Naive thymus-derived CD4-positive, alpha-beta T cell (primary cell): Measurements from ENCODE around the gene GALNT4. TPM values are rescaled to one million over a fixed set of nuclear protein-coding genes. Genes with fewer than 3 reads are reported as not detected.
A peak's percentile ranks its signal among the peaks of the same experiment; 100 is the strongest.

Source experiments
- ATAC-seq: fragments of 150-1000 bp; cut with Tn5 transposase; 2 replicates; pipeline ENCODE4 v1.10.0; 2021; ENCODE audit warnings: mild to moderate bottlenecking, moderate library complexity
- CTCF ChIA-PET: fragments of 350-600 bp; sonication (Branson Sonifier 250); formaldehyde crosslinking; loops from one replicate; lab custom pipeline; 2021; ENCODE audit warnings: antibody characterized with exemption; lab: Charles Lee
- POLR2A ChIA-PET: fragments of 350-600 bp; sonication (Branson Sonifier 250); formaldehyde crosslinking; loops from one replicate; lab custom pipeline; 2021; ENCODE audit warnings: antibody characterized with exemption, inconsistent platforms; lab: Charles Lee
- DNase-seq, 9 donors: peaks; one replicate each; pipeline versions ENCODE4 v3.0.0 to v3.0.0-alpha.2; 2020 to 2022; ENCODE audit warnings: mixed read lengths in 1 of 9
- H3K27ac ChIP-seq: one replicate; pipeline ENCODE4 v1.7.0; 2013; ENCODE audit warnings: mild to moderate bottlenecking, low read depth, low read length, moderate library complexity
- H3K27me3 ChIP-seq, 2 donors: one replicate each; pipeline ENCODE4 v1.7.0; 2013; ENCODE audit warnings: low read length in 2 of 2, mild to moderate bottlenecking in 2 of 2, moderate library complexity in 2 of 2; ENCODE audit not compliant: control insufficient read depth in 2 of 2, insufficient read depth in 2 of 2
- H3K36me3 ChIP-seq, 3 experiments: 1 replicate in 2 of 3; 2 replicates in 1 of 3; pipeline ENCODE4 v1.7.0; 2013; ENCODE audit warnings: low read length in 3 of 3, mild to moderate bottlenecking in 3 of 3, moderate library complexity in 1 of 3; ENCODE audit not compliant: insufficient read depth in 3 of 3, control insufficient read depth in 2 of 3
- H3K4me1 ChIP-seq, 2 donors: one replicate each; pipeline ENCODE4 v1.7.0; 2013; ENCODE audit warnings: low read length in 2 of 2, mild to moderate bottlenecking in 2 of 2, moderate library complexity in 1 of 2; ENCODE audit not compliant: control insufficient read depth in 2 of 2, insufficient read depth in 2 of 2
- H3K4me3 ChIP-seq: 2 replicates; pipeline ENCODE4 v1.7.0; 2013; ENCODE audit warnings: mild to moderate bottlenecking, low read length
- H3K9me3 ChIP-seq, 3 experiments: 1 replicate in 2 of 3; 2 replicates in 1 of 3; pipeline ENCODE4 v1.7.0; 2013; ENCODE audit warnings: low read length in 3 of 3; ENCODE audit not compliant: control insufficient read depth in 2 of 3
- H3K27ac Mint-ChIP-seq, 9 donors: one replicate each; pipeline ENCODE4 v1.8.0; 2020 to 2022; ENCODE audit warnings: mixed read lengths in 9 of 9, mild to moderate bottlenecking in 8 of 9, moderate library complexity in 5 of 9, inconsistent platforms in 2 of 9
- H3K27me3 Mint-ChIP-seq, 5 donors: one replicate each; pipeline ENCODE4 v1.8.0; 2021 to 2022; ENCODE audit warnings: mixed read lengths in 5 of 5, mild to moderate bottlenecking in 1 of 5
- H3K36me3 Mint-ChIP-seq, 5 donors: one replicate each; pipeline ENCODE4 v1.8.0; 2020 to 2022; ENCODE audit warnings: mixed read lengths in 5 of 5, mild to moderate bottlenecking in 3 of 5, inconsistent platforms in 1 of 5
- H3K4me1 Mint-ChIP-seq, 7 donors: one replicate each; pipeline ENCODE4 v1.8.0; 2020 to 2022; ENCODE audit warnings: mixed read lengths in 7 of 7, mild to moderate bottlenecking in 3 of 7, inconsistent platforms in 1 of 7
- H3K4me3 Mint-ChIP-seq, 10 donors: one replicate each; pipeline ENCODE4 v1.8.0; 2020 to 2022; ENCODE audit warnings: mild to moderate bottlenecking in 10 of 10, mixed read lengths in 10 of 10, moderate library complexity in 6 of 10, inconsistent platforms in 2 of 10
- H3K9me3 Mint-ChIP-seq, 11 donors: one replicate each; pipeline ENCODE4 v1.8.0; 2020 to 2022; ENCODE audit warnings: mixed read lengths in 11 of 11, mild to moderate bottlenecking in 4 of 11, inconsistent platforms in 1 of 11, moderate library complexity in 1 of 11
- intact Hi-C, 2 donors: fragments of 100-400 bp; cut with micrococcal nuclease; formaldehyde crosslinking; loops; one replicate each; pipeline ENCODE4 v1.15.1; 2023
- polyA plus RNA-seq, 2 donors: library from polyadenylated mRNA; unstranded; fragments of 300-500 nt; fragmentation: Illumina TruSeq; gene quantifications; one replicate each; pipeline ENCODE4 v1.2.3, GENCODE V29; 2021
- total RNA-seq, 6 experiments: library from RNA in 5 of 6; stranded (reverse) in 5 of 6; gene quantifications; 1 replicate in 5 of 6; 2 replicates in 1 of 6; pipeline ENCODE4 v1.2.3 and lab custom pipeline; 2021 to 2026

Gene GALNT4
- total and polyA plus RNA-seq, 7 experiments from 2014 or later = 2.5 to 14.5 (median 6.7) TPM

DNA sequence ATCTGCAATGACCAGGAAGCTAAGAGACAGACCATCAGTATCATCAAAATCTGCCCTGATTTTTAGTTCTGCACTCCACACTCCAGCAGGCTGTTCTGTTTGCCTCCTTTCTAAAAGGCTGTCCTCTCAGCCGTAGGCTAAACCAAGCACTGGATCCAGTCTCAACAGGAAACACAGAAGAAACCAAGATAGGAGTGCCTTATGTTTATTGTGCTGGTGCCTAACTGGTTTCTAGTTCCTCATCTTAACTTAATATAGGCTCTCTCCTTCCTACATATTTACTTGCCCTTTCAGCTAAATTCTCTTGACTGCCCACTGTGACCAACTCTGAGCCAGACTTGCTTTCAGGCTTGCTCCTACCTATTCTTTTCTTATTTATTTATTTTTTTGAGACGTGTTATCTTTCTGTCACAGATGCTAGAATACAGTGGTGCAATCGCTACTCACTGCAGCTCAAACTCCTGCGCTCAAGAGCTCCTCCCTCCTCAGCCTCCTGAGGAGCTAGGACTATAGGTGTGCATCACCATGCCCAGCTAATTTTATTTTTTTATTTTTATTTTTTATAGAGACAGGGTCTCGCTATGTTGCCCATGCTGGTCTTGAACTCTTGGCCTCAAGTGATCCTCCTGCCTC, 30.8 kb downstream of the GALNT4 start:
- Mint-ChIP-seq H3K4me1 (peaks cover 0 to 28% (median 5%) of the 10 kb centered on the region in 7 donors), H3K36me3 (peaks cover 17 to 54% (median 21%) of the 10 kb centered on the region in 5 donors), H3K4me3 (no peak overlapping the region), H3K27me3 (no peaks in the 10 kb centered on the region), H3K9me3 (no peaks in the 10 kb centered on the region), H3K27ac (no peak overlapping the region)
- H3K27me3 ChIP-seq = no peaks in the 10 kb centered on the region
- ATAC-seq (no peak), DNase-seq (no peak)
- peaks cover 0 to 21% (median under 1%) of the 10 kb centered on the region in 3 experiments for H3K36me3 ChIP-seq
- no peaks in the 10 kb centered on the region for H3K9me3 ChIP-seq
- H3K27ac ChIP-seq = no peak overlapping the region
- no peaks in the 10 kb centered on the region for H3K4me1 ChIP-seq
- CTCF ChIA-PET = no interaction called here
- no peak overlapping the region for H3K4me3 ChIP-seq
- POLR2A ChIA-PET = no interaction called here
- intact Hi-C loops = loop anchor here in 1 of 2 donors (2.0 kb wide), 1 partner anchor 25 kb away; no protein-coding TSS in a partner anchor

- H3K27ac ChIP-seq = no peak overlapping the region
- ATAC-seq (no peak), DNase-seq (no peak)
- H3K4me3 Mint-ChIP-seq = no peak overlapping the region
- intact Hi-C loops = no loop called here
- no peak overlapping the region for H3K4me3 ChIP-seq
- ChIA-PET CTCF (no interaction called here), POLR2A (no interaction called here)
- no peaks in the 10 kb centered on the region for H3K4me1 ChIP-seq
- no peaks in the 10 kb centered on the region for H3K27me3 Mint-ChIP-seq
- H3K27me3 ChIP-seq = no peaks in the 10 kb centered on the region
- H3K27ac Mint-ChIP-seq = peak overlapping the region in 1 of 9 donors; percentile 27
- H3K9me3 Mint-ChIP-seq = no peaks in the 10 kb centered on the region
- peaks cover 0 to 28% (median 5%) of the 10 kb centered on the region in 7 donors for H3K4me1 Mint-ChIP-seq
- H3K9me3 ChIP-seq = no peaks in the 10 kb centered on the region
- H3K36me3 Mint-ChIP-seq = peaks cover 16 to 57% (median 21%) of the 10 kb centered on the region in 5 donors
- H3K36me3 ChIP-seq = peaks cover 0 to 23% (median 0%) of the 10 kb centered on the region in 3 experiments
These were observed 31.7 kb downstream of the GALNT4 start for GRCh38 chr12:89492883-89493282.

- CTCF ChIA-PET = interaction anchor here (0.7 kb wide), 1 partner anchor 152 kb away, joined by 5 read pairs; no protein-coding TSS in a partner anchor
These were observed 33.7 kb downstream of the GALNT4 start for GRCh38 chr12:89490922-89491321.

DNA sequence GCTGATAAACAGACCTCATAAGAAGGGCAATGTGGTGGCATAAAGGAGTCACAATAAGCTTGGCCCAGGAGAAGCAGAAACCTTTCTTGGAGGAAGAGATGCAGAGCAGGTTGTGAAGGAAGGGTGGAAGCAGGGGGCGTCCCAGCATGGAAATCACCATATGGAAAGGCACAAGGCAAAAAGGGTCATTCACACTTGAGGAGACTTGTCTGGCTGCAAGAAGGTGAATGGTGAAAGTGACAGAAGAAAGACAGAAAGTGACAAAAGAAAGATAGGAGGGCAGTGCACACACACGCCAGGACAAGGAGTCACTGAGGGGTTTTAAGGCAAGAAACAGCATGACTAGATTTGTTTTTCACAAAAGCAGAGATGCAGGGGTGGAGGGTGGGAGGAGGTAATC, 38.3 kb downstream of the GALNT4 start:
- no peak overlapping the region for H3K27ac ChIP-seq
- H3K4me3 Mint-ChIP-seq = no peak overlapping the region
- DNase-seq = no peak
- intact Hi-C loops = no loop called here
- no peak for ATAC-seq
- peaks cover 0 to 38% (median 4%) of the 10 kb centered on the region in 3 experiments for H3K36me3 ChIP-seq
- H3K4me1 Mint-ChIP-seq = peaks cover 0 to 9% (median 4%) of the 10 kb centered on the region in 7 donors
- no peaks in the 10 kb centered on the region for H3K4me1 ChIP-seq
- H3K9me3 ChIP-seq = no peaks in the 10 kb centered on the region
- H3K4me3 ChIP-seq = no peak overlapping the region
- H3K9me3 Mint-ChIP-seq = no peaks in the 10 kb centered on the region
- H3K27me3 Mint-ChIP-seq = no peaks in the 10 kb centered on the region
- peak overlapping the region in 1 of 9 donors; percentile 3 for H3K27ac Mint-ChIP-seq
- ChIA-PET POLR2A (no interaction called here), CTCF (interaction anchor here (0.9 to 1.1 kb wide), 2 partner anchors 24 to 469 kb away, joined by 3 read pairs; no protein-coding TSS in a partner anchor)
- H3K36me3 Mint-ChIP-seq = peaks cover 4 to 67% (median 26%) of the 10 kb centered on the region in 5 donors
- H3K27me3 ChIP-seq = no peaks in the 10 kb centered on the region

More at GRCh38 chr12:89490922-89491321, 33.7 kb downstream of the GALNT4 start:
- Histone ChIP-seq H3K27ac (no peak overlapping the region), H3K27me3 (no peaks in the 10 kb centered on the region), H3K9me3 (no peaks in the 10 kb centered on the region), H3K4me3 (no peak overlapping the region), H3K36me3 (peaks cover 0 to 35% (median 0%) of the 10 kb centered on the region in 3 experiments), H3K4me1 (no peaks in the 10 kb centered on the region)
- no peak for ATAC-seq
- Mint-ChIP-seq H3K27me3 (no peaks in the 10 kb centered on the region), H3K4me3 (no peak overlapping the region), H3K9me3 (no peaks in the 10 kb centered on the region), H3K4me1 (peaks cover 0 to 28% (median 5%) of the 10 kb centered on the region in 7 donors), H3K27ac (peak overlapping the region in 1 of 9 donors; percentile 27), H3K36me3 (peaks cover 17 to 70% (median 24%) of the 10 kb centered on the region in 5 donors)
- intact Hi-C loops = no loop called here
- no peak for DNase-seq
- POLR2A ChIA-PET = no interaction called here

DNA sequence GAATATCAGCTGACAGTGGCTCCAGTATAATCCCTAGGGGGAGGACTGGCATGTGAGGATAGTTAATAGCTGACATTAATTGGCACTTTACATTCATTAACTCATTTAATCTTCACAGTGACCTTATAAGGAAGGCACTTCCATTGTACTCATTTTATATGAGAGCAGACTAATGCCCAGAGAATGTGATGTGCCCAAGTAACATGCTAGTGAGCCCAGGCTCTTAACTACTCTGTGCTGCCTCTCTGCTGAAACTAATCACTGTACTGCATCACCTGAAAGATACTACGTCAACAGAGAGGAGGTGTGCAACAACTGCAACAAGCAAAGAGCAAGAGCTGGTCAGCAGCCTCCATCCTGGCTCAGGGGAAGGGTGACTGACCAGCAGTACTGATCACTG, 40.1 kb downstream of the GALNT4 start:
- H3K9me3 Mint-ChIP-seq = no peaks in the 10 kb centered on the region
- H3K36me3 ChIP-seq = peaks cover 0 to 23% (median 4%) of the 10 kb centered on the region in 3 experiments
- H3K9me3 ChIP-seq = no peaks in the 10 kb centered on the region
- DNase-seq = no peak
- H3K4me3 ChIP-seq = no peak overlapping the region
- H3K27me3 ChIP-seq = no peaks in the 10 kb centered on the region
- intact Hi-C loops = no loop called here
- H3K36me3 Mint-ChIP-seq = peaks cover 0 to 55% (median 28%) of the 10 kb centered on the region in 5 donors
- ChIA-PET CTCF (interaction anchor here (1.2 kb wide), 1 partner anchor 13 kb away, joined by 5 read pairs; no protein-coding TSS in a partner anchor), POLR2A (no interaction called here)
- H3K4me1 ChIP-seq = no peaks in the 10 kb centered on the region
- H3K27me3 Mint-ChIP-seq = no peaks in the 10 kb centered on the region
- no peak overlapping the region for H3K4me3 Mint-ChIP-seq
- peaks cover 0 to 9% (median 4%) of the 10 kb centered on the region in 7 donors for H3K4me1 Mint-ChIP-seq
- H3K27ac Mint-ChIP-seq = no peak overlapping the region
- H3K27ac ChIP-seq = no peak overlapping the region
- ATAC-seq = no peak

- peak overlapping the region in 1 of 9 donors; percentile 4 for H3K27ac Mint-ChIP-seq
- H3K36me3 ChIP-seq = peaks cover 0 to 7% (median 4%) of the 10 kb centered on the region in 3 experiments
- no peaks in the 10 kb centered on the region for H3K27me3 Mint-ChIP-seq
- peaks cover 0 to 7% of the 10 kb centered on the region in 2 donors for H3K4me1 ChIP-seq
- intact Hi-C loops = no loop called here
- DNase-seq (no peak), ATAC-seq (no peak)
- H3K4me3 Mint-ChIP-seq = no peak overlapping the region
- no peak overlapping the region for H3K27ac ChIP-seq
- peaks cover 0 to 14% (median 9%) of the 10 kb centered on the region in 7 donors for H3K4me1 Mint-ChIP-seq
- no peaks in the 10 kb centered on the region for H3K27me3 ChIP-seq
- no peaks in the 10 kb centered on the region for H3K9me3 Mint-ChIP-seq
- H3K9me3 ChIP-seq = no peaks in the 10 kb centered on the region
- no peak overlapping the region for H3K4me3 ChIP-seq
- CTCF ChIA-PET = no interaction called here
- POLR2A ChIA-PET = no interaction called here
- H3K36me3 Mint-ChIP-seq = peaks cover 0 to 28% (median 17%) of the 10 kb centered on the region in 5 donors
These were observed 43.2 kb downstream of the GALNT4 start for GRCh38 chr12:89481213-89481914.
